Measurements from ENCODE around the gene LIN7A.

GRCh38 chr12:80938397-80938796, 663 bp upstream of the LIN7A start:
- TF ChIP-seq EP300 (IDR thresholded peaks at IDR 0.05; ENCODE audit: low read depth): no peak
- TF ChIP-seq POLR2A (IDR thresholded peaks at IDR 0.05): no peak

All from transverse colon (tissue), 1 donor.